Peyer's patch (tissue), 4 donors: ENCODE measurements around the gene AGAP1.

Source experiments
- POLR2A ChIP-seq, 2 donors: fragments of 450-650 bp; IDR thresholded peaks; one replicate each; pipeline ENCODE4 v1.5.1; 2017; ENCODE audit warnings: antibody characterized with exemption in 2 of 2, mild to moderate bottlenecking in 2 of 2, moderate library complexity in 2 of 2
- TF ChIP-seq, protein P1 (sequence below), 6 experiments: fragments of 450-650 bp in 4 of 6; fragments of 200-600 bp in 2 of 6; sonication (generic) in 1 of 6; IDR thresholded peaks; one replicate each; pipeline ENCODE4 v1.5.1; 2017 to 2019; ENCODE audit warnings: antibody characterized with exemption in 6 of 6, mild to moderate bottlenecking in 3 of 6, moderate library complexity in 1 of 6

DNA sequence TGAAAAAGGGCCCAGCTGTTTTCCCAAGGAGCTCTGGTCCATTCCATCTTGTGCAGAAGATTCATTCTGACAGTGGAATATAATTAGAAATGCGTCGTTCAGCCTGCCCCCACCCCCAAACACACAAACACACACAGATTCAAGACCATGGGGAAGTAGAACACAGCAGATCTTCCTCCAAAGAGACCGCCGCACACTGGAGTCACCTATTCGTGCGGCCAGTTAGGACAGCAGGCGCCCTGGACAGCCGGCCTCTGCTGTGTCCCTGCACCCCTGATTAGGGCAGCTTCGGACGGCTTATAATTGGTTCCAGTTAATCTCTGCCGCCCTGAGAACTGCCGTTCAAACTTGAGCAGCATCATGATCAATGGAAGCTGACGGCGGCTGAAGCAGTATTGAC, 558.4 kb downstream of the AGAP1 start:
- TF ChIP-seq POLR2A (IDR thresholded peaks at IDR 0.05), result no peak
- TF ChIP-seq, protein P1, sequence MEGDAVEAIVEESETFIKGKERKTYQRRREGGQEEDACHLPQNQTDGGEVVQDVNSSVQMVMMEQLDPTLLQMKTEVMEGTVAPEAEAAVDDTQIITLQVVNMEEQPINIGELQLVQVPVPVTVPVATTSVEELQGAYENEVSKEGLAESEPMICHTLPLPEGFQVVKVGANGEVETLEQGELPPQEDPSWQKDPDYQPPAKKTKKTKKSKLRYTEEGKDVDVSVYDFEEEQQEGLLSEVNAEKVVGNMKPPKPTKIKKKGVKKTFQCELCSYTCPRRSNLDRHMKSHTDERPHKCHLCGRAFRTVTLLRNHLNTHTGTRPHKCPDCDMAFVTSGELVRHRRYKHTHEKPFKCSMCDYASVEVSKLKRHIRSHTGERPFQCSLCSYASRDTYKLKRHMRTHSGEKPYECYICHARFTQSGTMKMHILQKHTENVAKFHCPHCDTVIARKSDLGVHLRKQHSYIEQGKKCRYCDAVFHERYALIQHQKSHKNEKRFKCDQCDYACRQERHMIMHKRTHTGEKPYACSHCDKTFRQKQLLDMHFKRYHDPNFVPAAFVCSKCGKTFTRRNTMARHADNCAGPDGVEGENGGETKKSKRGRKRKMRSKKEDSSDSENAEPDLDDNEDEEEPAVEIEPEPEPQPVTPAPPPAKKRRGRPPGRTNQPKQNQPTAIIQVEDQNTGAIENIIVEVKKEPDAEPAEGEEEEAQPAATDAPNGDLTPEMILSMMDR (IDR thresholded peaks at IDR 0.05), result no peak
